Thyroid gland (tissue), 4 donors: ENCODE data around the gene DALRD3. TPM values are rescaled to one million over a fixed set of nuclear protein-coding genes. Genes with fewer than 3 reads are reported as not detected.

Experiments
- DNase-seq, 2 donors: peaks; one replicate each; pipeline ENCODE4 v3.0.0-alpha.2; 2019
- H3K27ac ChIP-seq, 3 donors: fragments of 200-600 bp; sonication (generic); 1 replicate in 2 of 3; 2 replicates in 1 of 3; pipeline ENCODE4 v1.5.1; 2016 to 2019; ENCODE audit warnings: mild to moderate bottlenecking in 1 of 3, moderate library complexity in 1 of 3
- H3K27me3 ChIP-seq: fragments of 200-600 bp; sonication (generic); one replicate; pipeline ENCODE4 v1.5.1; 2019
- H3K36me3 ChIP-seq, 2 donors: fragments of 200-600 bp; sonication (generic); one replicate each; pipeline ENCODE4 v1.5.1; 2016 to 2019
- H3K4me1 ChIP-seq, 2 donors: fragments of 200-600 bp; sonication (generic); one replicate each; pipeline ENCODE4 v1.5.1; 2017 to 2019
- H3K4me3 ChIP-seq, 3 donors: fragments of 200-600 bp; sonication (generic); replicated peaks in 1 of 3; 1 replicate in 2 of 3; 2 replicates in 1 of 3; pipeline ENCODE4 v1.5.1; 2016; ENCODE audit warnings: mild to moderate bottlenecking in 1 of 3
- H3K9me3 ChIP-seq: fragments of 200-600 bp; sonication (generic); one replicate; pipeline ENCODE4 v1.5.1; 2017
- POLR2A ChIP-seq, 2 donors: fragments of 450-650 bp; IDR thresholded peaks; one replicate each; pipeline ENCODE4 v1.6.1; 2017; ENCODE audit warnings: antibody characterized with exemption in 2 of 2, mild to moderate bottlenecking in 2 of 2, moderate library complexity in 1 of 2
- WGBS, 2 donors: methylation state at CpG; one replicate each; pipeline ENCODE4 v1.1.5; 2017; 5-methylcytosine and 5-hydroxymethylcytosine counted together
- intact Hi-C: fragments of 100-400 bp; cut with DNase I; formaldehyde crosslinking; loops from one replicate; pipeline ENCODE4 v1.15.1; 2023
- total RNA-seq, 4 donors: library from RNA; depleted of rRNA; stranded (reverse); fragments of >200 nt; gene quantifications; one replicate each; pipeline ENCODE4 v1.2.3, GENCODE V29; 2016
- TF ChIP-seq, protein P1 (sequence below), 6 experiments: fragments of 200-600 bp in 3 of 6; fragments of 450-650 bp in 3 of 6; sonication (generic) in 3 of 6; IDR thresholded peaks; one replicate each; pipeline ENCODE4 v1.5.1; 2016 to 2019; ENCODE audit warnings: antibody characterized with exemption in 6 of 6, mild to moderate bottlenecking in 2 of 6, inconsistent platforms in 1 of 6, moderate library complexity in 1 of 6

The DALRD3 gene
- total RNA-seq, 4 donors from 2014 or later = 43.1 to 91.4 (median 60.0) TPM

DNA sequence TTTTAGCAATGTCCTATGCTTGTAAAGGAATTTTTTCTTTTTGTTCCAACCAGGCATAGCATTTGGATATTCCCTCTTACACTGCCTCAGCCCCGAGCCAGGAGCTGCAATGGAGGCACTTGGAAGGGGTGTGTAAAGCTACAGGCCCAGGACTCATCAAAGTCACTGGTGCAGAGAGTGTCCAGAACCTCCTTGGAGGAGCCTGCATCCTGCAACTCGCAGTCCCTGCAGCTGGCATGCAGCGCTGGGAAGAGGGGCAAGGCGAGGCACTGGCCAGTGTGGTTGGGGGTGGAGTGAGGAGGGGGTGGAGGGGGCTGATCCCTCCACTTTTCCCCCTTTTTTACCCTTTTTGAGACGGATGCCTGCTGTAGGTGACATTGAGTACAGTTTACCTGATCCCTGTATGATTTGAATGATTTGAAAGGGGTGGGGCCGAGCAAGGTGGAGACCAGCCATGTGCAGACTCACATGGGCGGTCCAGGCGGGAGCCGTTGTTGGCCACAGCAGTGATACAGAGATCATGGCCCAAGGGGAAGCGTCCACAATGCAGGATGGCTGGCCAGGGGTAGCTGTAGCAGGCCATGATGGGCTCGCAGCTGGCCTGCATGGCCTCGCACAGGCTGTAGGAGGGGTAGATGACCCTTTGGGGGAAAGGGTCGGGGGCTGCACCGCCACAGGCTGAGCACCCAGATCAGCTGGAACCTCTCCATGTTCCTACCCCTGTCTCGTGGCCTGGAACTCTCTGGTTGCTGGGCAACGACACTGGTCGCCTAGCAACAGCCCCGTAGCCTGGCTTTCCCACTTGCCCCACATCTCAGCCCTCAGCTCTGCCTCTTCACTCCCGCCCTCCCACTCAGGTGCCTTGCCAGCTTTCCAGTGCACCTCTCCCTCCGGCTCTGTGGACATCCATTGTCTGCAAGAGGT is 20.4 kb downstream of the DALRD3 start:
- intact Hi-C loops = no loop called here
- no peaks in the 10 kb centered on the region for H3K9me3 ChIP-seq
- no peak overlapping the region for H3K27ac ChIP-seq
- peaks cover 0 to 4% of the 10 kb centered on the region in 2 donors for H3K36me3 ChIP-seq
- H3K27me3 ChIP-seq = no peaks in the 10 kb centered on the region
- no peaks in the 10 kb centered on the region for H3K4me1 ChIP-seq
- H3K4me3 ChIP-seq = no peak overlapping the region
- no peak for DNase-seq
- 73 to 74% methylated on average over 20 of the region's 20 CpGs for WGBS, 2 donors
- no peak for TF ChIP-seq POLR2A (IDR thresholded peaks at IDR 0.05)
- TF ChIP-seq, protein P1, sequence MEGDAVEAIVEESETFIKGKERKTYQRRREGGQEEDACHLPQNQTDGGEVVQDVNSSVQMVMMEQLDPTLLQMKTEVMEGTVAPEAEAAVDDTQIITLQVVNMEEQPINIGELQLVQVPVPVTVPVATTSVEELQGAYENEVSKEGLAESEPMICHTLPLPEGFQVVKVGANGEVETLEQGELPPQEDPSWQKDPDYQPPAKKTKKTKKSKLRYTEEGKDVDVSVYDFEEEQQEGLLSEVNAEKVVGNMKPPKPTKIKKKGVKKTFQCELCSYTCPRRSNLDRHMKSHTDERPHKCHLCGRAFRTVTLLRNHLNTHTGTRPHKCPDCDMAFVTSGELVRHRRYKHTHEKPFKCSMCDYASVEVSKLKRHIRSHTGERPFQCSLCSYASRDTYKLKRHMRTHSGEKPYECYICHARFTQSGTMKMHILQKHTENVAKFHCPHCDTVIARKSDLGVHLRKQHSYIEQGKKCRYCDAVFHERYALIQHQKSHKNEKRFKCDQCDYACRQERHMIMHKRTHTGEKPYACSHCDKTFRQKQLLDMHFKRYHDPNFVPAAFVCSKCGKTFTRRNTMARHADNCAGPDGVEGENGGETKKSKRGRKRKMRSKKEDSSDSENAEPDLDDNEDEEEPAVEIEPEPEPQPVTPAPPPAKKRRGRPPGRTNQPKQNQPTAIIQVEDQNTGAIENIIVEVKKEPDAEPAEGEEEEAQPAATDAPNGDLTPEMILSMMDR (IDR thresholded peaks at IDR 0.05) = no peak

DNA sequence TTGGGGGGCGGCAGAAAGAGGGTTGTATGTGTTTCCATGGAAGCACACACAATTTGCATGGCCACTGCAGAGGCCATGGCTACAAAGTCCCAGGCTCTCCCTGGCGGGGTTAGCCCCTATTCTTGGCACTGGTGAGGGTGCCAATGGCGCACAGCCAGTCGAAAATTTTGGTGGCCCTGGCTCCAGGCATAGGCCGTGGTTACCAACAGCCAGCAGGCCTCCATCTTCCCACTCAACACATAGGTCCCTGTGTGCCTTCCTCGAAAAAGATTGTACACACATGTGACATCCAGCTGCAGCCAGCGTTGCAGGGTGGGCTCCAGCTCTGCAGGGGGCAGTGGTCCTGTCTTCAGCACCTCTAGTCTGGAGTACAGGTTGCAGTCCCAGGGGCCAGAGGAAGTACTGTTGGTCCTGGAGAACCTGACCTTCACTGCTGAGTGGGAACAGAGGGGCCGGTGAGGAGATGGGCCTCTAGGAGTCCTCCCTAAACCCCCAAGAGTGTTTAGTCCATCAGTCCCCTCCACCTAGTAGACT is 21.2 kb downstream of the DALRD3 start:
- intact Hi-C loops = no loop called here
- H3K9me3 ChIP-seq = no peaks in the 10 kb centered on the region
- no peak overlapping the region for H3K4me3 ChIP-seq
- TF ChIP-seq, protein P1 (IDR thresholded peaks at IDR 0.05) = no peak
- TF ChIP-seq POLR2A (IDR thresholded peaks at IDR 0.05) = no peak
- WGBS, 2 donors = 100% methylated on average over 1 to 6 of the region's 8 CpGs
- H3K27me3 ChIP-seq = no peaks in the 10 kb centered on the region
- peaks cover 0 to 4% of the 10 kb centered on the region in 2 donors for H3K36me3 ChIP-seq
- H3K27ac ChIP-seq = no peak overlapping the region
- H3K4me1 ChIP-seq = no peaks in the 10 kb centered on the region
- DNase-seq = no peak

DNA sequence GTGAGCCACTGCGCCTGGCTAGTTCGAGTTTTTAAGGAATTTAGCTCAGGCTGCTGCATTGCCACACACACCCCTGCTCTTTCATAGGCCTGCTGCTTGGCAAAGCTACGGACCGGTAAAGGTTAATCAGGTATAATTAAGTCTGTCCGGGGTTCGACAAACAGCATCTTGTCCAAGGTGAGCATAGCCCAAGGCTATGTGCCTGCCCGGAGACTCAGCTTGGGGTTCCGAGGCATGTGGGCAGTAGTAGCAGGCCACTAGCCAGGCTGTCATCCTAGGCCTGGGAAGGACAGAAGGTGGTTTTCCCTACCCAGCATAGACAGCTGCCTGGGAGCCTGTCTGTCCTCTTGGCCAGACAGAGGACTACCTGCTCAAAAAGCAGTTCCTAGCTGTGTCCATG is 21.7 kb downstream of the DALRD3 start:
- Histone ChIP-seq H3K4me1 (peaks cover 2 to 3% of the 10 kb centered on the region in 2 donors), H3K9me3 (no peaks in the 10 kb centered on the region), H3K4me3 (no peak overlapping the region), H3K27ac (no peak overlapping the region), H3K36me3 (peaks cover 0 to 4% of the 10 kb centered on the region in 2 donors), H3K27me3 (no peaks in the 10 kb centered on the region)
- no peak for DNase-seq
- 93 to 95% methylated on average over 6 to 8 of the region's 8 CpGs for WGBS, 2 donors
- TF ChIP-seq POLR2A (IDR thresholded peaks at IDR 0.05) = no peak
- TF ChIP-seq, protein P1 (IDR thresholded peaks at IDR 0.05) = no peak
- intact Hi-C loops = no loop called here

DNA sequence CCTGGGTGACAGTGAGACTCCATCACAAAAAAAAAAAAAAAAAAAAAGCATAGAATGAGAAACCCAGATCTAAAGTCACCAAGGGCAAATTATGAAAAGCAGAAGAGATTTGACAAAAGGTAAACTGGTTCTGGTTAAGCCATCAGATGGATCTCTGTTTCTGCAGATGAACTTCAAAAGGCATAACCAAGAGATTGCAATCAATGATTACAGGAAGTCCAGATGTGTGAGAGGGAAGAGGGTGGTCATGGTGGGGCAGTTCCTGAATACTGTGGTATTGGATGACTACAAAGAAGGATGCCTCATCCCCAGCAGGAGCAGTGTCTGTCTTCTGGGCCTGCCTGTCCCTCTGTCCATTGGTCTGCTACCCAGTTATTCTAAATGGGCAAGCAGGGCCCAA is 24.5 kb downstream of the DALRD3 start:
- TF ChIP-seq, protein P1 (IDR thresholded peaks at IDR 0.05) = no peak
- no peak for TF ChIP-seq POLR2A (IDR thresholded peaks at IDR 0.05)
- no peak overlapping the region for H3K4me3 ChIP-seq
- peaks cover 15 to 17% of the 10 kb centered on the region in 2 donors for H3K4me1 ChIP-seq
- intact Hi-C loops = no loop called here
- H3K27ac ChIP-seq = no peak overlapping the region
- H3K9me3 ChIP-seq = no peaks in the 10 kb centered on the region
- H3K27me3 ChIP-seq = no peaks in the 10 kb centered on the region
- no peak for DNase-seq
- peaks cover 0 to 4% of the 10 kb centered on the region in 2 donors for H3K36me3 ChIP-seq
